Erythroblast (primary cell): ENCODE measurements around the gene L2HGDH.

Source experiments
- GATA1 ChIP-seq: IDR thresholded peaks from 2 replicates; pipeline ENCODE4 v1.6.1; 2011; ENCODE audit warnings: low read depth, mild to moderate bottlenecking, control low read depth, low read length, moderate library complexity
- POLR2A ChIP-seq: IDR thresholded peaks from 2 replicates; pipeline ENCODE4 v1.6.1; 2011; ENCODE audit warnings: mild to moderate bottlenecking, low read length

- TF ChIP-seq POLR2A (no peak), GATA1 (no peak)
Measured at GRCh38 chr14:50344116-50344775, 32.2 kb upstream of the L2HGDH start.
